Type B pancreatic cell (in vitro differentiated cells): Measurements from ENCODE around the gene NOC2L. TPM values are rescaled to one million over a fixed set of nuclear protein-coding genes. Genes with fewer than 3 reads are reported as not detected.
A peak's percentile ranks its signal among the peaks of the same experiment; 100 is the strongest.

Experiments used
- DNase-seq: peaks from one replicate; pipeline ENCODE4 v3.0.0; 2021; ENCODE audit warnings: mixed read lengths; ENCODE audit not compliant: unreplicated experiment; ENCODE audit errors: extremely low spot score
- H3K27ac Mint-ChIP-seq: 2 replicates; pipeline ENCODE4 v1.8.0; 2021; ENCODE audit warnings: mild to moderate bottlenecking, mixed read lengths
- H3K27me3 Mint-ChIP-seq: 2 replicates; pipeline ENCODE4 v1.8.0; 2021; ENCODE audit warnings: mixed read lengths
- H3K36me3 Mint-ChIP-seq: 2 replicates; pipeline ENCODE4 v1.8.0; 2021; ENCODE audit warnings: mixed read lengths
- H3K4me1 Mint-ChIP-seq: one replicate; pipeline ENCODE4 v1.8.0; 2021; ENCODE audit warnings: mixed read lengths; ENCODE audit not compliant: unreplicated experiment
- H3K4me3 Mint-ChIP-seq: 2 replicates; pipeline ENCODE4 v1.8.0; 2021; ENCODE audit warnings: mild to moderate bottlenecking, mixed read lengths
- H3K9me3 Mint-ChIP-seq: 2 replicates; pipeline ENCODE4 v1.8.0; 2021; ENCODE audit warnings: mixed read lengths
- CTCF ChIP-seq: fragments of 200-600 bp; sonication (generic); conservative IDR thresholded peaks from 2 replicates; pipeline ENCODE4 v1.5.0; 2021; ENCODE audit warnings: antibody characterized with exemption, mild to moderate bottlenecking
- total RNA-seq: library from RNA; stranded (reverse); gene quantifications from 2 replicates; pipeline ENCODE4 v1.2.1, GENCODE V29; 2021; ENCODE audit warnings: low replicate concordance

Gene NOC2L
- total RNA-seq, 1 donor from 2014 or later, result 87.2 TPM

DNA sequence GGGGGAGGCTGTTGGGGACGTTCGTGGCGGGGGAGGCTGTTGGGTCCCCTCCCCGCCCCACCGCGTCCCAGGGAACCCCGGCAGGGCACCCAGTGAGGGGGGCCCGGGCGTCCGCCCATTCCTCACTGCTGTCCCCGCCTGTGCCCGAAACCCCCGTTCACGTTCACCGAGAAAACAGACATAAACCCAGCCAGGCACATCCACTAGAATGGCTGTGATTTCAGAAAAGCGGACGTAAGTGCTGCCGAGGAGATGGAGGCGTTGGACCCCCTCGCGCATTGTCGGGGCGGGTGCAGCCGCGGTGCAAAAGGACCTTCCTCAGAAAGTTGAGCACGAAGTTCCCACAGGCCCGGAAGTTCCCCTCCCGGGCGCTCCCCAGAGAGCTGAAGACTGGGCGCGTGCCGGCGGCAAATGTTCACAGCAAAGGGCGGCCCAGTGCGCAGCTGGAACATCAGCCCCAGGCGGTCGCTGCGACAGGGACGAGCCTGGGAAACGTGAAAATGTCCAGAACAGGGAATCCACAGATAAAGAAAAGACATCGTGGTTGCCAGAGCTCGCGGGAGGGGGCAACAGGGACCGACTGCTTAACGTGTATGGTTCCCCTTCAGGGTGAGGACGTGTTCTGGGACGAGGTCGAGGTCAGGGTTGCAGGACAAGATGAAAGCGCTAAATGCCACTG, 53.8 kb downstream of the NOC2L start:
- Mint-ChIP-seq H3K9me3 (no peaks in the 10 kb centered on the region), H3K4me3 (peak overlapping the region; percentile 88), H3K27ac (peak overlapping the region; percentile 78), H3K36me3 (no peaks in the 10 kb centered on the region), H3K4me1 (peaks cover 6% of the 10 kb centered on the region), H3K27me3 (peaks cover 25% of the 10 kb centered on the region)
- no peak for TF ChIP-seq CTCF
- DNase-seq, result peak; percentile 72

DNA sequence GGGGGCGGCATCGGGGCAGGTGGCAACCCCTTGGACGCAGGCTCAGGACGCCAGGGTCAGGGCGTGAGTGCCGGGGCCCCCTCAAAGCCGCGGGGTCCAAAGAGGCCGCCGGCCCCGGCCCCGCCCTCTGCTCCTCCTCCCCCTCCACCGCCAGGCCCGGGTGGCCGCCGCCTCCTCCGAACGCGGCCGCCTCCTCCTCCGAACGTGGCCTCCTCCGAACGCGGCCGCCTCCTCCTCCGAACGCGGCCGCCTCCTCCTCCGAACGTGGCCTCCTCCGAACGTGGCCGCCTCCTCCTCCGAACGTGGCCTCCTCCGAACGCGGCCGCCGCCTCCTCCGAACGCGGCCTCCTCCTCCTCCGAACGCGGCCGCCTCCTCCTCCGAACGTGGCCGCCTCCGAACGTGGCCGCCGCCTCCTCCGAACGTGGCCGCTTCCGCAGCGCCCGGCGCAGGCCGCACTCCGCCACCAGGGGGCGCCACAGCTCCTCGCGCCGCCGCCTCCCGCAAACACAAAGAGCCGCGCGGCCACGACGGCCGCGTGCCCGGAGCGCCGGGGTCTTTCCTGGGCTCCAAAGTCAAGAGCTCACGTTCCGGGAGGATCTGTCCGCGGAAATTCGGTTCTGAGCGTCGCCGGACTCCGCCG, 54.6 kb downstream of the NOC2L start:
- peak; percentile 92 for DNase-seq
- Mint-ChIP-seq H3K4me3 (peak overlapping the region; percentile 81), H3K4me1 (peaks cover 6% of the 10 kb centered on the region), H3K36me3 (no peaks in the 10 kb centered on the region), H3K9me3 (no peaks in the 10 kb centered on the region), H3K27ac (no peak overlapping the region), H3K27me3 (peaks cover 29% of the 10 kb centered on the region)
- peak; percentile 94 for TF ChIP-seq CTCF

- Mint-ChIP-seq H3K9me3 (no peaks in the 10 kb centered on the region), H3K27ac (no peak overlapping the region), H3K4me1 (peaks cover 6% of the 10 kb centered on the region), H3K36me3 (no peaks in the 10 kb centered on the region), H3K27me3 (peaks cover 29% of the 10 kb centered on the region), H3K4me3 (peak overlapping the region; percentile 74)
- DNase-seq, result peak; percentile 67
- TF ChIP-seq CTCF, result no peak
Measured at GRCh38 chr1:903721-904271, 55.3 kb downstream of the NOC2L start.

DNA sequence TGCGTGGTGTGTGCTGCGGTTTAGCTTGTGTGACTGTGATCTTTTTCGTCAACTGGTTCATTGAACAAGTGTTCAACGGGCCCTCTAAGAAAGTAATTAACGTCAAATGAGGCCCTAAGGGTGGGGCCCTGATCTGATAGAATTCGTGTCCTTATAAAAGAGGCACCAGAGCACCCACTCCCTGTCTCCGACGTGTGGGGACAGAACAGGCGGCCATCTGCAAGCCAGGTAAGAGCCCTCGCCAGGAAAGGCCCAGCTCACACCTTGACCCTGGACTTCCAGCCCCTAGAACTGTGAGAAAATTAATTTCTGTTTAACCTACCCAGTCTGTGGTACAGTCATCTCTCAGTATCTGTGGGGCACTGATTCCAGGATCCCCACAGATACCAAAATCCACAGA, 55.8 kb downstream of the NOC2L start:
- Mint-ChIP-seq H3K27ac (no peak overlapping the region), H3K4me3 (peak overlapping the region; percentile 74), H3K4me1 (peaks cover 6% of the 10 kb centered on the region), H3K9me3 (no peaks in the 10 kb centered on the region), H3K27me3 (peaks cover 34% of the 10 kb centered on the region), H3K36me3 (no peaks in the 10 kb centered on the region)
- no peak for DNase-seq
- no peak for TF ChIP-seq CTCF

DNA sequence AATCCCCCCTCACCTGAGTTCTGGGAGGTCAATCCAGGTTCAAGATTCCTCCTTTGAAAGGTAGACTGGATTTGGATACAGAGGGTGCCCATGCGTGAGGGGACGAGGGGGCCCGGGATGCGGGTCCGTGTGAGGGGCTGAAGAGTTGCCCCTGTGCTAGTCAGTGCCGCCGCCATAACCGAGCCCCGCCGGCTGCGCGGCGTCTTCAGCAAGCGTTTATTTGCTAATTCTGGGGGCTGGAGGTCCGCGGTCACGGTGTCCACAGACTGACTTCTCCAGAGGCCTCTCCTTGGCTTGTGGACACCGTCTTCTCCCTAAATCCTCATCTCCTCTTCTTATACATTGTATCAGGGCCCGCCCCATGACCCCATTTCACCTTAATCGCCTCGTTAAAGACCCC, 56.3 kb downstream of the NOC2L start:
- no peaks in the 10 kb centered on the region for H3K36me3 Mint-ChIP-seq
- no peaks in the 10 kb centered on the region for H3K9me3 Mint-ChIP-seq
- no peak overlapping the region for H3K27ac Mint-ChIP-seq
- peaks cover 34% of the 10 kb centered on the region for H3K27me3 Mint-ChIP-seq
- peaks cover 6% of the 10 kb centered on the region for H3K4me1 Mint-ChIP-seq
- TF ChIP-seq CTCF, result no peak
- peak; percentile 62 for DNase-seq
- no peak overlapping the region for H3K4me3 Mint-ChIP-seq
